Aorta (tissue), 5 donors: ENCODE measurements around the gene PTPN21. TPM values are rescaled to one million over a fixed set of nuclear protein-coding genes. Genes with fewer than 3 reads are reported as not detected.

Experiments
- ATAC-seq: fragments of 200-7000 bp; cut with Tn5 transposase; one replicate; pipeline ENCODE4 v1.9.1; 2022; ENCODE audit warnings: moderate library complexity; ENCODE audit not compliant: low FRiP score
- DNase-seq, 2 donors: peaks; one replicate each; pipeline ENCODE4 v3.0.0-alpha.2; 2020
- H3K27ac ChIP-seq, 2 donors: one replicate each; pipeline ENCODE4 v1.5.1; 2013; ENCODE audit warnings: low read length in 2 of 2, mild to moderate bottlenecking in 2 of 2, moderate library complexity in 2 of 2, control low read depth in 1 of 2, inconsistent platforms in 1 of 2, low read depth in 1 of 2
- H3K27me3 ChIP-seq, 2 donors: one replicate each; pipeline ENCODE4 v1.6.1; 2013; ENCODE audit warnings: control low read depth in 1 of 2, low read length in 1 of 2, mild to moderate bottlenecking in 1 of 2, moderate library complexity in 1 of 2; ENCODE audit not compliant: insufficient read depth in 2 of 2, control insufficient read depth in 1 of 2
- H3K36me3 ChIP-seq, 2 donors: one replicate each; pipeline ENCODE4 v1.6.1; 2013; ENCODE audit warnings: control low read depth in 1 of 2, low read length in 1 of 2, mild to moderate bottlenecking in 1 of 2; ENCODE audit not compliant: insufficient read depth in 2 of 2, control insufficient read depth in 1 of 2
- H3K4me1 ChIP-seq, 2 donors: one replicate each; pipeline ENCODE4 v1.6.1; 2013; ENCODE audit warnings: low read length in 2 of 2, control low read depth in 1 of 2, mild to moderate bottlenecking in 1 of 2, moderate library complexity in 1 of 2; ENCODE audit not compliant: insufficient read depth in 2 of 2, control insufficient read depth in 1 of 2
- H3K4me3 ChIP-seq, 2 donors: one replicate each; pipeline ENCODE4 v1.5.1; 2013; ENCODE audit warnings: low read length in 2 of 2, control low read depth in 1 of 2, mild to moderate bottlenecking in 1 of 2
- H3K9me3 ChIP-seq: one replicate; pipeline ENCODE4 v1.6.1; 2013; ENCODE audit warnings: mild to moderate bottlenecking, low read length; ENCODE audit not compliant: control insufficient read depth
- WGBS, 2 donors: extraction: QIAGEN DNeasy Blood & Tissue Kit; methylation state at CpG; one replicate each; pipeline ENCODE4 v1.1.7; 2013; 5-methylcytosine and 5-hydroxymethylcytosine counted together
- intact Hi-C, 2 donors: fragments of 100-400 bp; cut with DNase I; formaldehyde crosslinking; loops; one replicate each; pipeline versions ENCODE4 v1.14.2 to v1.15.0; 2022
- polyA plus RNA-seq, 2 donors: library from polyadenylated mRNA; stranded (reverse); fragments of 200-250 nt; gene quantifications; one replicate each; pipeline ENCODE4 v1.2.3, GENCODE V29; 2013
- total RNA-seq, 2 donors: library from RNA; stranded (reverse); fragmentation: NEBNext Ultra II Directional; extraction: Animal tissue kit (Norgen Biotek cat#: 25700); gene quantifications; one replicate each; pipeline ENCODE4 v1.2.1, GENCODE V29; 2021
- donor health status: healthy with polysubstance abuse.
- donor health status: Bipolar disorder and iron deficiency.
- donor health status: DM: no; HTN: no; CAD: no.
- donor health status: DM: no; HTN: no; CAD: no.
- donor health status: DM: yes; HTN: yes; CAD: no.

The PTPN21 gene
- total and polyA plus RNA-seq, 4 donors, result 15.6 to 53.7 (median 36.1) TPM

- Histone ChIP-seq H3K4me3 (no peak overlapping the region), H3K4me1 (no peaks in the 10 kb centered on the region), H3K27me3 (no peaks in the 10 kb centered on the region), H3K9me3 (no peaks in the 10 kb centered on the region), H3K27ac (no peak overlapping the region), H3K36me3 (peaks cover 0 to 5% of the 10 kb centered on the region in 2 donors)
- ATAC-seq (no peak), DNase-seq (no peak)
- intact Hi-C loops, result no loop called here
- WGBS, 2 donors, result 88 to 91% methylated on average over 6 of the region's 6 CpGs
Observed at GRCh38 chr14:88477513-88478250, 77.1 kb downstream of the PTPN21 start.

- H3K36me3 ChIP-seq, result peaks cover 0 to 5% of the 10 kb centered on the region in 2 donors
- ATAC-seq (no peak), DNase-seq (no peak)
- no peak overlapping the region for H3K27ac ChIP-seq
- no peak overlapping the region for H3K4me3 ChIP-seq
- intact Hi-C loops, result no loop called here
- no peaks in the 10 kb centered on the region for H3K4me1 ChIP-seq
- no peaks in the 10 kb centered on the region for H3K27me3 ChIP-seq
- WGBS, 2 donors, result 47 to 54% methylated on average over 2 of the region's 2 CpGs
- H3K9me3 ChIP-seq, result no peaks in the 10 kb centered on the region
Observed at GRCh38 chr14:88476825-88477224, 78.0 kb downstream of the PTPN21 start.

- DNase-seq (no peak), ATAC-seq (no peak)
- H3K27ac ChIP-seq, result no peak overlapping the region
- intact Hi-C loops, result no loop called here
- H3K27me3 ChIP-seq, result no peaks in the 10 kb centered on the region
- H3K36me3 ChIP-seq, result peaks cover 0 to 7% of the 10 kb centered on the region in 2 donors
- WGBS, 2 donors, result 78 to 86% methylated on average over 7 of the region's 7 CpGs
- no peaks in the 10 kb centered on the region for H3K9me3 ChIP-seq
- H3K4me1 ChIP-seq, result no peaks in the 10 kb centered on the region
- H3K4me3 ChIP-seq, result no peak overlapping the region
Observed at GRCh38 chr14:88476214-88476774, 78.5 kb downstream of the PTPN21 start.

GRCh38 chr14:88473791-88474190, 81.0 kb downstream of the PTPN21 start:
- 67 to 69% methylated on average over 1 of the region's 1 CpG for WGBS, 2 donors
- Histone ChIP-seq H3K4me3 (no peak overlapping the region), H3K36me3 (peaks cover 0 to 5% of the 10 kb centered on the region in 2 donors), H3K4me1 (peaks cover 0 to 2% of the 10 kb centered on the region in 2 donors), H3K27me3 (no peaks in the 10 kb centered on the region), H3K9me3 (no peaks in the 10 kb centered on the region), H3K27ac (no peak overlapping the region)
- DNase-seq, result no peak
- ATAC-seq, result no peak
- intact Hi-C loops, result no loop called here

- Histone ChIP-seq H3K27me3 (no peaks in the 10 kb centered on the region), H3K27ac (no peak overlapping the region), H3K9me3 (no peaks in the 10 kb centered on the region), H3K36me3 (peaks cover 7 to 10% of the 10 kb centered on the region in 2 donors), H3K4me1 (peaks cover 0 to 2% of the 10 kb centered on the region in 2 donors), H3K4me3 (no peak overlapping the region)
- intact Hi-C loops, result no loop called here
- DNase-seq (no peak), ATAC-seq (no peak)
- WGBS, 2 donors, result 79 to 81% methylated on average over 7 of the region's 7 CpGs
Observed at GRCh38 chr14:88470542-88471440, 84.0 kb downstream of the PTPN21 start.

- Histone ChIP-seq H3K27ac (no peak overlapping the region), H3K9me3 (no peaks in the 10 kb centered on the region), H3K27me3 (no peaks in the 10 kb centered on the region), H3K36me3 (peaks cover 7 to 10% of the 10 kb centered on the region in 2 donors), H3K4me1 (peaks cover 0 to 2% of the 10 kb centered on the region in 2 donors), H3K4me3 (no peak overlapping the region)
- intact Hi-C loops, result no loop called here
- no peak for ATAC-seq
- DNase-seq, result no peak
- WGBS, 2 donors, result 12 to 23% methylated on average over 1 of the region's 1 CpG
Observed at GRCh38 chr14:88468406-88468805, 86.4 kb downstream of the PTPN21 start.

- DNase-seq (no peak), ATAC-seq (no peak)
- H3K36me3 ChIP-seq, result peaks cover 7 to 8% of the 10 kb centered on the region in 2 donors
- intact Hi-C loops, result no loop called here
- peaks cover 3% of the 10 kb centered on the region for H3K9me3 ChIP-seq
- H3K27ac ChIP-seq, result no peak overlapping the region
- 87 to 92% methylated on average over 4 of the region's 4 CpGs for WGBS, 2 donors
- no peaks in the 10 kb centered on the region for H3K27me3 ChIP-seq
- no peaks in the 10 kb centered on the region for H3K4me1 ChIP-seq
- no peak overlapping the region for H3K4me3 ChIP-seq
Observed at GRCh38 chr14:88463318-88463717, 91.5 kb downstream of the PTPN21 start.

GRCh38 chr14:88454886-88455285, 99.9 kb downstream of the PTPN21 start:
- Histone ChIP-seq H3K36me3 (no peaks in the 10 kb centered on the region), H3K4me3 (no peak overlapping the region), H3K4me1 (no peaks in the 10 kb centered on the region), H3K9me3 (no peaks in the 10 kb centered on the region), H3K27ac (no peak overlapping the region), H3K27me3 (no peaks in the 10 kb centered on the region)
- DNase-seq (no peak), ATAC-seq (no peak)
- WGBS, 2 donors, result 80 to 90% methylated on average over 2 of the region's 2 CpGs
- intact Hi-C loops, result no loop called here
